Right renal cortex interstitium (tissue), 3 donors: ENCODE data around the gene SH3BGRL3. TPM values are rescaled to one million over a fixed set of nuclear protein-coding genes. Genes with fewer than 3 reads are reported as not detected.
"Not testable (repeated sequence)": the region's sequence is repeated elsewhere in the genome, so short reads cannot be mapped to it uniquely, and the experiment has no call there.

Experiments
- DNase-seq, 3 donors: peaks; one replicate each; pipeline ENCODE4 v3.0.0-alpha.2; 2013; ENCODE audit warnings: low read depth in 3 of 3, low spot score in 2 of 3
- polyA plus RNA-seq, 3 donors: library from polyadenylated mRNA; unstranded; fragments of 120-200 nt; gene quantifications; one replicate each; pipeline ENCODE4 v1.2.1, GENCODE V29; 2013; ENCODE audit not compliant: insufficient read length in 3 of 3

The SH3BGRL3 gene
- polyA plus RNA-seq, 3 donors, result 83.5 to 110 (median 94.5) TPM

DNA sequence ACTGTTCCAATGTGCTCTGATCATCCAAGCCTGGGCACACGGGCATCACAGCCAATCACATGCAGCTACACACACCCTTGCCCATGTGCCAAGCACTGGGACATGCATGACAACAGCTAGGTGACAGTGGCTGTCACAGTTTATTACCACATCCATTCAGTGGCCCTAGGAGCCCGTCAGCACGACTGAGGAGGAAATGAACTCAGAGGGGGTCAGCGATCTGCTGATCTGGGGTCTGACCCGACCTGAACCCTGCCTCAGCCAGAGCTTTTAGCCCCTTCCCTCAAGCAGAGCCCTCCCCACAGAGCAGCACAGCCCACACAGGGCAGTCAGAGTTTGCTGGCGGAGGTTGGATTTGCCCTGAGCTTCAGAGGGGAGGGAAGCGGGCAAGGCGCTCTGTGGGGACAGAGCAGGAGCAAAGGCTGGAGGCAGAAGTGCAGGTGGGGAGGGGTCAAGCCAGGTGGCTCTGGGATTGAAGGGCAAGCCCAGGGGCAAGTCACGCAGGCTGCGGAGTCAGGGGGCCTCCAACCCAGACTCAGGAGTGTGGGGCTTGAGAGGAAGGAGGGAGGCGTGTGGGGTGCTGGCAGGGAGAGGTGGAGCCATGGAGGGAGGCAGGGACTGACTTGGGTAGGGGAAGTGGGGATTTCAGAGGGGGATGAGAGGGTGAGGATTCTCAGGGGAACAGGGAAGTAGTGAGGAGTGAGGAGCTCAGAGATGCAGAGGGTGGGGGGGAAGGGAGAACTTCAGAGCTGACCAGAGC is 10.4 kb downstream of the SH3BGRL3 start:
- no peak for DNase-seq

DNA sequence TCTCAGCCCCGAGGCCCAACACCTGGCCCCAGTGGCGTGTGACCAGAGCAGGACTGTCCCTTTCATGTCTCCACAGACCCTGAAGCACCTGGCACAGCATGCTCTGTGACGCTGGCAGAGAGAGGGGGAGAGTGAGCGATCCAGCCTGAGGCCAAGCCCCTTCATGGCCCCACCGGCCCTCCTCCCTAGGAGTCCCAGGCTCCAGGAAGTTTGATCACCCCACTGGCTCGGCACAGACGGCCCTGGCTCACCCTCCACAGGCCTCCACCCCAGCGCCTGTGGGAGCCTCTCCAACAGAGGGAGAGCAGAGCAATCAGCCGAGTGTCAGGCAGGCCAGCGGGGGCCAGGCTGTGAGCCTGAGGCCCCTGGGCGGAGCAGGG is 11.0 kb downstream of the SH3BGRL3 start:
- no peak for DNase-seq

DNA sequence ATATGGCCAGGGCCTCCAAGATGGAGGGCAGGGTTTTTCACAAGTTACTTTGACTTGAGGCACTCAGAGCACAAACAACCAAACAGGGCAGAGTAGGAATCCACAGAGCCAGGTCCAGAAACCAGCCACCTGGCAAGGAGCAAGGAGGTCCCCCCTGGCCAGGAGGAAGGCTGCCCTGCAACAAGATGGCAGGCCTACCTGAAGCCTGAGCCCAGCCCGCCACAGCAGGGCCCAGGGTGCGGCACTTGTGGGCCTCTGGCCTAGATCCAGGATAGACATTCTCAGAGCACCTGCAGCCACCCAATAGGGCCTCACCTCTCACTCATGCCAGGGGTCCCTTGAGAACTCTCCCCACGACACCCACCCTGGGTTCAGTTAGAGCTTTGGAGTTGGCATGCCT is 11.5 kb downstream of the SH3BGRL3 start:
- no peak for DNase-seq

DNA sequence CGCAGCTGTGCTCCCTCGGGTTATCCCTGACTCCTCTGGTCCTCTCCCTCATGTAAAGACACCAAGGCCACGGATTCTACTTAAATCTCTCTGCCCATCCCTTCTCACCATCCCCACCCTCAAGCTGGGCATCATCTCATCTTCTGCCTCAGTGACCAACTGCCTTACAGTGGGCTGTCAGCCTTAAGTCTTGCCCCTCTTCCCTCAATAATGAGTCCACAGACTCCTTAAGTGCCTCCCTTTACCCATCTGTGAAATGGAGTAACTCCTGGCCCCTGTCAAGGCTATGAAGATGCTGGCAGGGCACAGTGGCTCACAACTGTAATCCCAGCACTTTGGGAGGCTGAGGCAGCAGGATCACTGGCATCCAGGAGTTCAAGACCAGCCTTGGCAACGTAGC is 12.1 kb downstream of the SH3BGRL3 start:
- DNase-seq, result no peak

DNA sequence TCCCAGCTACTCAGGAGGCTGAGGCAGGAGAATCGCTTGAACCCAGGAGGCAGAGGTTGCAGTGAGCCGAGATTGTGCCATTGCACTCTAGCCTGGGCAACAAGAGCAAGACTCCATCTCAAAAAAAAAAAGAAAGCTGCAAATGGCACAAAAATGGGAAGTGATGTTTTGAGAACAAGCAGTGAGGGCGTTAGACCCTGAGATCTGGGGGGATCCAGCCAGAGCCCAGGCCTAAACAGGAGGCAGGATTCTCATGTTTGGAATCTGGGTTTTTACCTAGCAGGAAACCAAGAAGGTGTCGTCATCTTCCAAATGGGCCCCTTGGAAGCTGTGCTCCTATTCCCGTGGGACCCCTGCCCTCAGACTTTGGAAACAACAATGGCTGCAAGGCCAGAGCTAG is 12.8 kb downstream of the SH3BGRL3 start:
- not testable (repeated sequence) for DNase-seq

DNA sequence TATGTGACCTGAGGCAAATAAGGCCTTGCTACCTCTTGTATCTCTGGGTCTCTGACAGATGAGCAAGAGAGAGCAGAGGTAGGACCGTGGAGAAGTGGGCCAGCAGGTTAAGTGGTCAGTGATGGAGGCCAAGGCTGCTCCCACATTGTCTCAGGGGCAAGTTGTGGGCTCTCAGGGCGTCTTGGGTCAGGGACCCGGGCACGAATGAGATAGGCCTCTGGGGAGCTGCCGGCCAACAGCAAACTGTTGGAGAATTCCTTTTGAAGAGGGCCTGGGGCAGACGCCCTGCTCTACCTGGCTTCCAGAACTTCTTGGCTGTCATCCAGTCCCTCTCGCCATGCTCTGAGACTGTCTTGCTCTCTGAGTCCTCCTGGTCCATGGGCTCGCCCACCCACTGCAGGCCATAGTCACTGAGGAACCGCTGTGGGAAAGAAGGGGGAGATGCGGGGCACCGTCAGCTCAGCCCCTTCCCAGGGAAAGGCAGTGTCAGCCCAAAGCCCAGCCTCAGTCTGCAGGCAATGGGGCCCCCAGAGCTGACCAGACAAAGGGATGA is 14.1 kb downstream of the SH3BGRL3 start:
- no peak for DNase-seq

DNA sequence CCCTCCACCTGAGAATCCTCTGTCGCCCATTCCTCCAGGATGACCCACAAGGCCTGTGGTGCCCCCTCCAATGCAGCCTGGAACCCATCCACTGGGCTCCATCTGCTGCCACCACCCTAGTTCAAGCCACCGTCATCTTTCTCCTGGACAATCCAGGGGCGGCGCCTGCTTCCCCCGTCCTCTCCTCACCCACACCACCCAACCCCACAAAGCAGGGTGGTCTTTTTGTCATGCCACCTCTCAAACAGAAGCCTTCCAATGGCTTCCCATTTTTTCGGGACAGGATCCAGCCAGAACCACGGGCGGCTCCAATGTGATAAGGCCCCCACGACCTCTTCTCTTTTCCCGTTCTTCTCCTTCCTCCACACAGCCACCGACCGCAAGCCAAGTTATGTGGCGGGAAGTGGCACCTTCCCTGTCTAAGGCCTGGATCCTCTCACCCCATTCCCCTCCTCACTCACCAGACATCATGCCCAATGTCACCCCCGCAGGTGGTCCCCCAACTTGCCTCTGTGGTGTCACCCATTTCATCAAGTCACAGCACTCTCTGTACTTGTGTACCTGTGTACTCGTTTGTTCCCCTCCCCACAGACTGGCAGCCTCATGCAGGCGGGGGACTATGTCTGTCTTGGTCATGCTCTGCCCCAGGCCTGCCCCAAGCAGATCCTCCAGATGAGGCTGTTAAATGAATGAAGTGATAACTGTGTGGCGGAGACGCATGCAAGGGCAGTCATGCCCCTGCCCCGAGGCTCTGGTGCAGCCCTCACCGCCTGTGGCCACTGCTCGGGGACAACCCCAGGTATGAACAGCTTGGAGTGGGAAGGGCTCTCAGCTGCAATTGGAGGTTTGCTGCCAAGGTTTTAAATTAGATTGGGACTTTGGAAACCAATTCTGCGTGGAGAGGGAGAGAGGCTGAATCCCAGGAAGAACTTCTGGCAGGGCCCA is 15.6 kb downstream of the SH3BGRL3 start:
- no peak for DNase-seq

DNA sequence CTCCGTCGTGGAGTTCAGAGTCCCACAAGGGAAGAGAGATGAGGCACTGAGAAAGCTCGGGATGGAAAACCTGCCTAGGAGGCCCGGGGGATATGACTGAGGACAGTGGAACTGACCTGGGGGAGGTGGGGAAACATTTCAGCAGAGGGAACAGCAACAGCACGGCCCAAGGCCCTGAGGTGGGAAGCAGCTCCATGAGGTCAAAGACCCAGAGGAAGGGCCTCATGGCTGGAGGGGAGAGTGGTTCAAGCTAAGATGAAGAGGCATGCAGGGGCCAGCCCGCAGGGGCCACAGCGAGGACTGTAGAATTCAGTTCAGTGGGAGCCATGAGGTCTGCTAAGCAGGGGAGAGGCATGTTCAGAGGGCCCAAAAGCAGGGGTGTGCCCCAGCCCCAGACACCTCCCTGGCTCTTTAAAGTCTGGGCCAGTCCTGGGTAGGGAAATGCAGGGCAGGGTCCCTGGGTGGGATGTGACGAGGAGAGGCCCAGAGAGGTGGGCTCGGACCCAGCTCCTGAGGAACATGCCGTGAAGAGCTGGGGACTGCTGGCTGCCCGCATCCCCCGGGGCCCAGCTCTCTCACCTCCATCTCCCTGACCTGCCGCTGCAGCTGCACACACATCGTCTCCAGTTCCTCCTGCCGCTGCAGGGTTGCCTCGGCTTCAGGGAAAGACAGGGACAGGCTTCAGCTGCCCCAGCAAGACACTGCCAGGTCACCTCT is 16.6 kb downstream of the SH3BGRL3 start:
- DNase-seq, result no peak

DNA sequence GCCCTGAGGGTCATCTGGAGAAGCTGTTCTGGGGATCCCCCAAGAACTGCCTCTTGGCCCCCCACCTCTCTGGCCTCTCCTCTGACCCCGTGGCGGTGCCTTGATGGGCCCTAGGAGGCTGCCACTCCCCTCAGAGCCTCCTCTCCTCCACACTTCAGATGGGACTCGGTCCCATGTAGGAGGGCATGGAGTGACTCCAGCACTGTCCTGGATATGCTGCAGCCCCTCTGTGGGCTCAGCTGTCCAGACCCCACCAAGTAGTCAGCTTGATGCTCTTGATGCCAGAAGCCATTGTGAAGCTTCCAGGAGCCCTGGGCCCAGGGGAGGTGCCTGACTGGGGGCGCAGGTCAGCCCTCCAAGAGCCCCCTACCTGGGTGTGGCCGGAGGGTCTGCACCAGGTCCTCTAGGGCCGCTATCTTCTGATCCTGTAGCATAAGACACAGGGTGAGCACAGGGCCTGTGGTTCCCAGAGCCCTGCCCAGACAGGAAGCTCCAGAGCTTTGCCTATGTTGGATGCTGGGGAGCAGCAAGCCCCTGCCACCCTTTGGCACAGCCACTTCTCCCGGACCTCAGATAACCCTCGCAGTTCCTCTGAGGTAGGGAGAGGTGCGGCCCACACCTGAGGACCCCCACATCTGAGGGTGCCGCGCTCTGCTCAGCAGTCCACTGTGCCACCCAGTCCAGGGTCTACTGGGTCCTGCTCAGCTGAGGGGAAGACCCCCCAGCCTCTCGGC is 17.3 kb downstream of the SH3BGRL3 start:
- DNase-seq, result no peak

DNA sequence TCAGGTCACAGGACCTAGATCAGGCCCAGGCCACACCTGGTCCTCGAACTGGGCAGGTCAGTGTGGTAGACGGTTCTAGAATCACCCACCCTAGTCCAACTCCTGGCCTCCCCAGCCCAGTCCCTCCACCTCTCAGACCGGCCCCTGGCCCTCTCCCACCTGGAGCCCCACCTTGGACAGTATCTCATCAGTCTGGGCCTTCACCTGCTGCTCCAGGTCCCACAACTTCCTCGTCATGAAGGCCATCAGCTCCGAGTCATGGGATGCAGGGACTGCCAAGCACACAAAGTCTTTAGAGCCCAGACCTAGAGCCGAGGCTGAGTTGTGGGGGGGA is 17.9 kb downstream of the SH3BGRL3 start:
- no peak for DNase-seq

DNA sequence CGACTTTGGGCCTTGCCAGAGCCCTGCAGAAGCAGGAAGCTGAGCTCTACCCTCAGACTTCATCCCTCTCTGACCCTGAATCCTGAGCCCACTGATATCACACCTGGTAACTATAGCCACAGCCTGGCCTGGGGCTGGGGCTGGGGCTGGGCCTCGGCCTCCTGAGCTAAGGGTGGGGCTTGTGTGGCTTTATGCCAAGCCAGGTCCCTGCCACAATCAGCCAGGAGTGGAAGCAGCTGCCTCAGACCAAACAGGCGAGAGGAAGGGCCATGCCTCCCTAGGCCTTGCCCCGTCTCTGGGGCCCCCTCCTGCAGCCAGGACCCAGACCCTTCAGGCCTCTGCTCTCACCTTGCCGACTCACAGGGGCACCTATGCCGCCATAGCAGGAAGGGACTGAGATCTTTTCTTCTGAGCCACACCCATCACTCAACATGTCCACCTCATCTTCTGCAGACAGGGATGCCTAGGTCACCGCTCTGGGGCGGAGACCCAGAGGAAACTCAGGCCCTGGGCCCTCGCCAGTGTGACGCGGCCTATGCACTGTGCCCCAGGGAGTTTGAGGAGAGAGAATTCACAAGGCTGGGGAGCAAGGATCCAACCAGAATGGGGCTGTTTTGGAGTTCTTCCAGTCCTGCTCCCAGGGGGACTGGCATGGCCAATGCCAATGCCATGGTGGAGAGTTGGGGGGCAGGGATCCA is 20.8 kb downstream of the SH3BGRL3 start:
- DNase-seq, result no peak

DNA sequence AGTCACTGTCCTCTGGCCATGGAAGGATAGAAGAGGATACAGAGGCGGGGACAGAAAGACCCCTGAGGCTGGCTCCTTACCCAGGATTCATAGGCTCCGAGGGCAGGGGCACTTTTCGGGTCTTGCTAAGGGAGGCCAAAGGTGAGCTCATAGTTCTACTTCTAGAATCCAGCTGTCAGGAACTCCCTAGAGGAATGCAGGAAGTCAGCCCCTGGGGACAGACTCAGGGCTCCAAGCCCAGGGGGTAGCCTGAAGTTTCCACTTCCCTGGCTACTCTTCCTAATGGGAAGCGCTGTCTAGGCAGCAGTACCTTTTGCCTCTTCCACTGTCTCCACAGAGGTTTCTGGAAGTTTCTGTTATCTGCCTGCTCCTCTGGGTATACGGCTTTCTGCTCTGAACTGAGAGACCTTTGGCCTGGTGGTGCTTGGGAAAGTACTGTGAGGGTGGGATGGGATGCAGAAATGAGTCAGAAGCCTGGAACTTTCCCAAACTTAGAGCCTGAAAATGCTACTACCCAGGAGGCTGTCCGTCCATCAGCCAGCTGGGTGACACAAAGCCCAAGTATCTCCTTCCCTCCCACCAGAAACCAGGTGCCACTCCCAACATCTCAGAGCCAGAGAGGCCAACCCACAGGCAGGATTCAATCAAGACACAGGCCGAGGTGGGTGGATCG is 23.0 kb downstream of the SH3BGRL3 start:
- no peak for DNase-seq

DNA sequence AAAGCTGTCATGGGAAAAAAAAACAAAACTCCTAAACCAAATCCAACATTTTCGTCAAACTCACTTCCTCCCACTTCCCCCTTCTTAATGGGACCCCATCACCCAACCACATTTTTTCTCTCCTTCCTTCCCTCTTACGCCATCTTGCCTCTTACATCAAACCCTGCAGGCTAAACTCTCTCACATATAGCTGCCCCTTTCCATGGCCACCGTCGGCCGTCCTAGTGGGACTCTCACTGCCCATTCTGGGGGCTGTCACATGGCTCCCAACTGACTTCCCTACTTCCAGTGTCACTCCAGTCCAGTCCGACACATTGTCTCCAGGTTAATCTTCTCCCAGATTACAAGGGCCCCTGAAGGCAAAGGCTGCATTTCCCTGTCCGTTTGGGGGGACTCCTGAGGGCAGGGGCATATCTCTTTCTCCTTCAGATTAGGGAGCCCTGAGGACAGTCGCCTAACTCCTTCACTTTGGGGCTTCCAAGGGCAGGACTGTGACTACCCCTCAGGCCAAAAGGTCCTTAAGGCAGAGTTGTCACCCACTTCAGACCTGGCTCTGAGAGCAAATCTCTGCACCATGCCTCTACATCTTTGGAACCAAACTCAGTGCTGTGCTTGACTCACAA is 25.9 kb downstream of the SH3BGRL3 start:
- no peak for DNase-seq

DNA sequence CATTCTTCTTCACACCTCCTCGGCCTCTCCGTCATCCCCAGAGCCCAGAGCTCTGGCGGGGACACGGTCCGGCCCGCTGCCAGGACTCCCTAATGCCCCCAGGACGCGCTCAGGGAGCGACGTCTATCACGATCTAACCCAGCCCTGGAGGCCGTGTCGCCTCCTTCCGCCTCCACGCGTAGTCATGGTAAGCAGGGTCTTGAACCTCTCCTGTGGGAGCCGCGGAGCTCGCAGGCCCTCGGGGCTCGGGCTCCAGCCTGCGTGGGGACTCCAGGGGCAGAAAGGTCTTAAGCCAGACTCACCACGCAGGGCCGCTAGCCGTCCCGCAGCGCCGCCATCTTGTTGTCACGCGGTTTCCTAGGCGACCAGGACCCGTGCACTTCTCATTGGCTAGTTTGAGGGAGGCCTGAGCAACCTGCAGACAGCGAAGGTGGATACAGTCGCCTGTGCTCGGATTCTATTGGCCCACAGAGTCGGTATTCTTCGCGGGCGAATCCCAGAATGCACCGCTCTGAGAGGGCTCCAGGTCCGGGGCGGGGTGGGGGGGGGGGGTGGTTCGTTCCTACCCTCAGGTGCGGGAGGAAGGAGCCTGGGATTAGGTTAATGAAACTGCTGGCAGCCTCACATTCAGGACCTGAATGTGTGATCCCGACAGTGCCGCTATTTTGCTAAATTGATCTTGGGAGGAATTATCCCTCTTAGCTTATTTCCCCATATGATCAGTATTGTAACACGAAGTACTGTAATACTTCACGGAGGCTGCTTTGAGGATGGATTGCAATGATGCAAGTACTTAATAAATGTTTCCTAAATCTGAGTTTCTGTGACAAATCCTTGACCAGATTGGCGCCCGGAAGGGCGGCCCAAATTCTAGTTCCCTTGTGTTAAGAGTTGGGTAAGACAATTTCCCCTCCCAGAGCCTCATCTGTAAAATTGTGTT is 26.7 kb downstream of the SH3BGRL3 start, which contains the start of gene UBXN11:
UBXN11 (minus strand) TSS at position 347 of the 940 bp plus-strand sequence. CDS start 3,753 bp downstream, outside the sequence.
- peak; percentile 77 to 88 (median 84) for DNase-seq

DNA sequence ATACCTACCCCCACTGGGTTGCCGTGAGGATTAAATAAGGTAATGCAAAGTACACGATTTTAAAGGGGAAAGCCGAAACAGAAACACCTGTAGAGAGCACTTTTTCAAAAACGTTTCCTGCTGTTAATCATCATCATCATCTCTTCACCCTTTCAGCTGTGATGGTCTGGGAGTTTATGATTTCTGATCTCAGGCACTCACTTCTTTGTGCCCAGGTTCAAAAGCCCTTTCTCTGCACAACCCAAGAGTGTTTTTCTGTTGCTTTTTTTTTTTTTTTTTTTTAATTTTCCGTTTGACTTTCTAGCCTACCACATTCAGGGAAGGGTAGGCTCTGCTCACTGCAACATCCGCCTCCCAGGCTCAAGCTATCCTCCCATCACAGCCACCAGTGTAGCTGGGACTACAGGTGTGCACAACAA is 27.5 kb downstream of the SH3BGRL3 start:
- DNase-seq, result no peak

DNA sequence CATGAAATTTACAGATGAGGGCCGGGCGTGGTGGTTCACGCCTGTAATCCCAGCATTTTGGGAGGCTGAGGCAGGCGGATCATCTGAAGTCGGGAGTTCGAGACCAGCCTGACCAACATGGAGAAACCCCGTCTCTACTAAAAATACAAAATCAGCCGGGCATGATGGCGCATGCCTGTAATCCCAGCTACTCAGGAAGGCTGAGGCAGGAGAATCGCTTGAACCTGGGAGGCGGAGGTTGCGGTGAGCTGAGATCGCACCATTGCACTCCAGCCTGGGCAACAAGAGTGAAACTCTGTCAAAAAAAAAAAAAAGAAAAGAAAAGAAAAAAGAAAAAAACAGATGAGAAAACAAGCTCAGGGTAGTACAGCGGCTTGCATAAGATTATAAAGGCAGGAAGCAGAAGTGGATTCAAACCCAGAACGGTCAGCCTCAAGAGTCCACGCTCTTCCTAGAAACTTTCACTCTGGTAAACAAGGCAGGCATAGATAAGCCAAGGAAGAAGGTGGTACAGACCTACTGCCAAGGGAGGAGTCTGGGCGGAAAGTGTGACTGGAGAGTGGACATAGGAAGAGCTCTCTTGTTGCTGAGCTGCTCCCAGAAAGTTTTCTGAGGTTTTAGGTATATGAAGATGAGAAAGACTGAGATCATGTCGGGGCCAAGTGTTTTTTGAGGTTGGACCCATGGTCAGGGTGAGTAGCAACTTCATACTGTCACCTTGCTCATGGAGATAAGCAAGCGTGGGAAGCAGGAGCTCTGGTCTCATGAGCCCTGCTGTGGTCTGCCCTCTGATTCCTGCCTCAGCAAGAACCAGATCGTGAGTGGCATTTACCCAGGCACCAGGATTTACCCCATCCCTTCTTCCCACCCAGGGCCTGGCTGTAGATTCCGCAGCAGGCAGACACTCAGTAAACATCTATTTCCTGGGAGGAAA is 28.3 kb downstream of the SH3BGRL3 start:
- not testable (repeated sequence) for DNase-seq
